ENCODE results near the gene IQCH. TPM values are rescaled to one million over a fixed set of nuclear protein-coding genes. Genes with fewer than 3 reads are reported as not detected.
"Not testable (repeated sequence)": the region's sequence is repeated elsewhere in the genome, so short reads cannot be mapped to it uniquely, and the experiment has no call there.

IQCH gene
- total RNA-seq, 4 donors from 2014 or later, result 0.40 to 5.2 (median 1.9) TPM

GRCh38 chr15:67433495-67434099 lies 179.0 kb downstream of the IQCH start:
- in situ Hi-C loops (cut with MboI; ENCODE audit: low pct_ligation_motif_present in 1 of 4, low pct_unique_long_range_greater_than_20kb in 1 of 4, low sequenced_read_pairs in 3 of 4), result loop anchor here (10.0 to 25.0 kb wide), 3 partner anchors 471 to 496 kb away; no protein-coding TSS in a partner anchor

DNA sequence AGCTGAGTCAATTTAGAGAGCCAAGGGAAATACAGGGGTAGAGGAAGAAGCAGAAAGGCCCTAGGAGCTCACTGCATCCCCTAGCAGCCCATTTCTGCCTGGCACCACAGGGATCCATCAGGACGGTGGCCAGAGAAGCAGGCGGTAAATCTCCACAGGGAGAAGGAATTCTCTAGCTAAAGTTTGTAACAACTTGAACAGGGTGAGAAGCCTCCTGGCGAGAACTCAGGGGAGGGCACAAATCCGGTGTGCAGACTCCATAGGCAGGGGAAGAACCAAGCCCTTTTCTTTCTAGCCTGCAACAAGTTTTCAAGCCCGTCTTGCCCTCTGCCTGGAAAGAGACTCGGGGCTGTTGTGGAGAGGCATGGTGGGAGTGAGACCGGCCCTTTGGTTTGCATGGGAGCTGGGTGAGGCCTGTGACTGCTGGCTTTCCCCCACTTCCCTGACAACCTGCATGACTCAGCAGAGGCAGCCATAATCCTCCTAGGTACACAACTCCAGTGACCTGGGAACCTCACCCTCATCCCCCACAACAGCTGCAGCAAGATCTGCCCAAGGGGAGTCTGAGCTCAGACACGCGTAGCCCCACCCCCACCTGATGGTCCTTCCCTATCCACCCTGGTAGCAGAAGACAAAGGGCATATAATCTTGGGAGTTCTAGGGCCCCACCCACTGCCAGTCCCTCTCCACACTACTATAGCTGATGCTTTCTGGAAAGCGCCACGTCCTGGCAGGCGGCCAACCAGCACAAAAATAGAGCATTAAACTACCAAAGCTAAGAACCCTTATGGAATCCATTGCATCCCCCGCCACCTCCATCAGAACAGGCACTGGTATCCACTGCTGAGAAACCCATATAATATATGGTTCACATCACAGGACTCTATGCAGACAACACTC lies 182.0 kb downstream of the IQCH start:
- H3K9me3 ChIP-seq, H3K36me3 ChIP-seq, H3K27me3 ChIP-seq, H3K4me3 ChIP-seq, H3K27ac ChIP-seq, H3K4me1 ChIP-seq: not testable (repeated sequence)
- peak; percentile 15 for DNase-seq
- intact Hi-C loops (cut with DNase I; ENCODE audit: low total_unique reads) (loop anchor here (5.0 kb wide), 1 partner anchor 489 kb away; no protein-coding TSS in a partner anchor), in situ Hi-C loops (cut with MboI; ENCODE audit: low pct_ligation_motif_present in 1 of 4, low pct_unique_long_range_greater_than_20kb in 1 of 4, low sequenced_read_pairs in 3 of 4) (loop anchor here (10.0 to 25.0 kb wide), 3 partner anchors 474 to 499 kb away; no protein-coding TSS in a partner anchor)
- WGBS, 2 donors (ENCODE audit: low coverage in 1 of 2), result 89 to 100% methylated on average over 3 to 13 of the region's 13 CpGs

More at GRCh38 chr15:67433495-67434099, 179.0 kb downstream of the IQCH start:
- Histone ChIP-seq H3K36me3 (no peaks in the 10 kb centered on the region), H3K9me3 (no peaks in the 10 kb centered on the region), H3K27ac (no peak overlapping the region), H3K27me3 (no peaks in the 10 kb centered on the region), H3K4me3 (no peak overlapping the region), H3K4me1 (peaks cover 0 to 5% (median 3%) of the 10 kb centered on the region in 4 donors)
- TF ChIP-seq EP300 (IDR thresholded peaks at IDR 0.05; ENCODE audit: low read depth), result no peak
- TF ChIP-seq POLR2A (IDR thresholded peaks at IDR 0.05), result no peak
- TF ChIP-seq CTCF (IDR thresholded peaks at IDR 0.05), result peak; percentile 55 to 74 (median 73)
- no peak for TF ChIP-seq POLR2AphosphoS5 (IDR thresholded peaks at IDR 0.05)
- DNase-seq, result peak; percentile 37
- intact Hi-C loops (cut with DNase I; ENCODE audit: low total_unique reads), result no loop called here
- WGBS, 2 donors (ENCODE audit: low coverage in 1 of 2), result 59 to 100% methylated on average over 1 to 3 of the region's 3 CpGs

- Histone ChIP-seq H3K4me1 (no peaks in the 10 kb centered on the region), H3K4me3 (no peak overlapping the region), H3K27me3 (no peaks in the 10 kb centered on the region), H3K36me3 (no peaks in the 10 kb centered on the region), H3K9me3 (no peaks in the 10 kb centered on the region), H3K27ac (no peak overlapping the region)
- TF ChIP-seq POLR2A (IDR thresholded peaks at IDR 0.05) (no peak), POLR2AphosphoS5 (IDR thresholded peaks at IDR 0.05) (no peak), CTCF (IDR thresholded peaks at IDR 0.05) (no peak), EP300 (IDR thresholded peaks at IDR 0.05; ENCODE audit: low read depth) (no peak)
- DNase-seq, result no peak
- in situ Hi-C loops (cut with MboI; ENCODE audit: low pct_ligation_motif_present in 1 of 4, low pct_unique_long_range_greater_than_20kb in 1 of 4, low sequenced_read_pairs in 3 of 4), result loop anchor here in 2 of 4 donors (25.0 kb wide), 2 partner anchors 482 to 507 kb away; no protein-coding TSS in a partner anchor
- WGBS, 2 donors (ENCODE audit: low coverage in 1 of 2), result 75 to 82% methylated on average over 2 of the region's 2 CpGs
- intact Hi-C loops (cut with DNase I; ENCODE audit: low total_unique reads), result no loop called here
Observed at GRCh38 chr15:67444100-67444499, 189.5 kb downstream of the IQCH start.

GRCh38 chr15:67446449-67446848 lies 191.9 kb downstream of the IQCH start:
- intact Hi-C loops (cut with DNase I; ENCODE audit: low total_unique reads) (no loop called here), in situ Hi-C loops (cut with MboI; ENCODE audit: low pct_ligation_motif_present in 1 of 4, low pct_unique_long_range_greater_than_20kb in 1 of 4, low sequenced_read_pairs in 3 of 4) (loop anchor here in 2 of 4 donors (25.0 kb wide), 2 partner anchors 484 to 509 kb away; no protein-coding TSS in a partner anchor)
- Histone ChIP-seq H3K4me1 (no peaks in the 10 kb centered on the region), H3K27ac (no peak overlapping the region), H3K9me3 (no peaks in the 10 kb centered on the region), H3K4me3 (no peak overlapping the region), H3K27me3 (no peaks in the 10 kb centered on the region), H3K36me3 (no peaks in the 10 kb centered on the region)
- DNase-seq, result no peak
- TF ChIP-seq CTCF (IDR thresholded peaks at IDR 0.05) (no peak), POLR2A (IDR thresholded peaks at IDR 0.05) (no peak), POLR2AphosphoS5 (IDR thresholded peaks at IDR 0.05) (no peak), EP300 (IDR thresholded peaks at IDR 0.05; ENCODE audit: low read depth) (no peak)
- 58% methylated on average over 2 of the region's 2 CpGs; no CpG with 5 or more reads in 1 of the 2 donors for WGBS, 2 donors (ENCODE audit: low coverage in 1 of 2)

GRCh38 chr15:67448372-67448771 lies 193.8 kb downstream of the IQCH start:
- H3K9me3 ChIP-seq; DNase-seq; H3K4me1 ChIP-seq; H3K36me3 ChIP-seq; H3K27ac ChIP-seq; intact Hi-C loops (cut with DNase I; ENCODE audit: low total_unique reads); H3K4me3 ChIP-seq; H3K27me3 ChIP-seq: not testable (repeated sequence)
- WGBS, 2 donors (ENCODE audit: low coverage in 1 of 2), result 100% methylated on average over 4 of the region's 5 CpGs; no CpG with 5 or more reads in 1 of the 2 donors
- in situ Hi-C loops (cut with MboI; ENCODE audit: low pct_ligation_motif_present in 1 of 4, low pct_unique_long_range_greater_than_20kb in 1 of 4, low sequenced_read_pairs in 3 of 4), result loop anchor here in 2 of 4 donors (25.0 kb wide), 2 partner anchors 486 to 511 kb away; no protein-coding TSS in a partner anchor

- H3K27ac ChIP-seq; H3K36me3 ChIP-seq; H3K9me3 ChIP-seq; DNase-seq; H3K4me1 ChIP-seq; intact Hi-C loops (cut with DNase I; ENCODE audit: low total_unique reads); H3K27me3 ChIP-seq; H3K4me3 ChIP-seq: not testable (repeated sequence)
- in situ Hi-C loops (cut with MboI; ENCODE audit: low pct_ligation_motif_present in 1 of 4, low pct_unique_long_range_greater_than_20kb in 1 of 4, low sequenced_read_pairs in 3 of 4), result loop anchor here in 2 of 4 donors (10.0 to 25.0 kb wide), 2 partner anchors 359 to 381 kb away; no protein-coding TSS in a partner anchor
- 97% methylated on average over 11 of the region's 11 CpGs; no CpG with 5 or more reads in 1 of the 2 donors for WGBS, 2 donors (ENCODE audit: low coverage in 1 of 2)
Observed at GRCh38 chr15:67453703-67454102, 199.1 kb downstream of the IQCH start.

All from transverse colon (tissue), 4 donors.